Measurements from ENCODE around the gene FOXO3.

Gene FOXO3

DNA sequence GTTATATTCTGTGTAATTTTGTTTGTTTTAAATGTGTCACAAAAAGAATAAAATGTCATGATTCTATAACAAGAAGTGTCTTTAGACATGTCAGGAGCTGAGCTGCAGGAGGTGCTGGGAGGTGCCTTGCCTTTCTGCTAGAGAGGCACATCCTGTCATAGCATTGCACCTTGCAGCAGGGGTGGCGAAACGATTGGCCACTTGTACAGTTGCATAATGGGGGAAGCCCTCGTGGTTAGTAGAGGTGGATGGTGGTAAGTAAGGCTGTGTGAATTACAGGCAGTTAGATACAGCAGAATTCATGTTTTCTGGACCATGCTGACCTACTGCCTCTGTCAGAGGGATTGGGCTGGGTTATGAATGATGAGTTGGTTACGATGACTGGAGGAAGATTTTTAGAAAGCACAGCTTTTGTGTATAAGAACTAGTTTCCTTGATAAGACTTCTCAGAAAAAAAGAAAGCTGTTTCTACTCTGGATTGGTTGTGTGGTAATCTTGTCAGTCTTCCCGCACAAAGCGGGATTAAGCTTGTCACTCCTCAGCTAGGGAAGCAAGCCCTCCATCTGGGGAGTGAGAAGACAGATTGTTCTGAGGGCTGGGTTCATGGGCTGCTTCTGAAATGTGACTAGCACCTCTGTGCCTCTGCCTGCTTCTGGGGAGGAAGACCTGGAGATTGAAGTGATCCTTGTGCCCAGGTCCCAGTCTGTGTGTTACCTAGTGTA lies 74.9 kb downstream of the FOXO3 start:
- TF ChIP-seq, protein P1, sequence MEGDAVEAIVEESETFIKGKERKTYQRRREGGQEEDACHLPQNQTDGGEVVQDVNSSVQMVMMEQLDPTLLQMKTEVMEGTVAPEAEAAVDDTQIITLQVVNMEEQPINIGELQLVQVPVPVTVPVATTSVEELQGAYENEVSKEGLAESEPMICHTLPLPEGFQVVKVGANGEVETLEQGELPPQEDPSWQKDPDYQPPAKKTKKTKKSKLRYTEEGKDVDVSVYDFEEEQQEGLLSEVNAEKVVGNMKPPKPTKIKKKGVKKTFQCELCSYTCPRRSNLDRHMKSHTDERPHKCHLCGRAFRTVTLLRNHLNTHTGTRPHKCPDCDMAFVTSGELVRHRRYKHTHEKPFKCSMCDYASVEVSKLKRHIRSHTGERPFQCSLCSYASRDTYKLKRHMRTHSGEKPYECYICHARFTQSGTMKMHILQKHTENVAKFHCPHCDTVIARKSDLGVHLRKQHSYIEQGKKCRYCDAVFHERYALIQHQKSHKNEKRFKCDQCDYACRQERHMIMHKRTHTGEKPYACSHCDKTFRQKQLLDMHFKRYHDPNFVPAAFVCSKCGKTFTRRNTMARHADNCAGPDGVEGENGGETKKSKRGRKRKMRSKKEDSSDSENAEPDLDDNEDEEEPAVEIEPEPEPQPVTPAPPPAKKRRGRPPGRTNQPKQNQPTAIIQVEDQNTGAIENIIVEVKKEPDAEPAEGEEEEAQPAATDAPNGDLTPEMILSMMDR (IDR thresholded peaks at IDR 0.05; ENCODE audit: low read depth, low read length), result no peak
- TF ChIP-seq EZH2phosphoT487 (IDR thresholded peaks at IDR 0.05; ENCODE audit: low read depth), result no peak
- H3K4me1 ChIP-seq (ENCODE audit: low read length), result peaks cover 15% of the 10 kb centered on the region
- H4K20me1 ChIP-seq (ENCODE audit: insufficient read depth, low read length), result peaks cover 12% of the 10 kb centered on the region; the same call in 1 of the 2 replicates
- no peak overlapping the region for H3K27ac ChIP-seq (ENCODE audit: low read length)
- no peak overlapping the region for H3K4me3 ChIP-seq (ENCODE audit: low read length)
- no peak overlapping the region for H2AFZ ChIP-seq (ENCODE audit: low read depth, low read length)
- H3K36me3 ChIP-seq (replicated peaks; ENCODE audit: low read depth, low read length), result no peaks in the 10 kb centered on the region
- no peaks in the 10 kb centered on the region for H3K9me3 ChIP-seq (ENCODE audit: insufficient read depth, low read length)
- H3K27me3 ChIP-seq (ENCODE audit: low read depth, low read length), result peaks cover 11% of the 10 kb centered on the region
- H3K4me2 ChIP-seq (ENCODE audit: low read length), result no peak overlapping the region
- no peak overlapping the region for H3K9ac ChIP-seq (ENCODE audit: low read length)
- no peaks in the 10 kb centered on the region for H3K79me2 ChIP-seq (ENCODE audit: low read length)

DNA sequence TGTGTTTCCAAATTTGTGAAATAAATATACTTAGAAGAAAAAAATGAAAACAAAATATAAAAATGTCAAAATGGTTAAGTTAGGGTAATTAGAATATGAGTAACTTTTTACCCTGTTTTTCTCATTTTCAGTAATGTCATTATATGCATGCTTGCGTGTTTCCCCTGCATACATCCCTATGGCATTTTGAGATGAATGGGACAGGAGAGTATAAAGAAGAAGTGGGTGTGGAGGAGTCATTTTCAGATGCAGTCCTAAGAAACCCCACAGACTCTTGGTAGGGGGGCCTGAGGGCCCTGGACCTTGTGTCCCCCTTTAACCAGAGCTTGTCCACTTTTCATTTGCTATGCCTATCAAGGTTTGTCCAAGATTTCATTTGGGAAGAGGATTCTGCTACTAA lies 77.2 kb downstream of the FOXO3 start:
- Histone ChIP-seq H3K27me3 (ENCODE audit: low read depth, low read length) (peaks cover 11% of the 10 kb centered on the region), H2AFZ (ENCODE audit: low read depth, low read length) (no peak overlapping the region), H3K9ac (ENCODE audit: low read length) (no peak overlapping the region), H3K4me2 (ENCODE audit: low read length) (peak overlapping the region; percentile 1; the same call in 1 of the 2 replicates), H3K9me3 (ENCODE audit: insufficient read depth, low read length) (no peaks in the 10 kb centered on the region), H4K20me1 (ENCODE audit: insufficient read depth, low read length) (peaks cover 12% of the 10 kb centered on the region; the same call in 1 of the 2 replicates), H3K36me3 (replicated peaks; ENCODE audit: low read depth, low read length) (no peaks in the 10 kb centered on the region), H3K4me1 (ENCODE audit: low read length) (peaks cover 11% of the 10 kb centered on the region), H3K4me3 (ENCODE audit: low read length) (no peak overlapping the region), H3K27ac (ENCODE audit: low read length) (no peak overlapping the region), H3K79me2 (ENCODE audit: low read length) (no peaks in the 10 kb centered on the region)
- no peak for TF ChIP-seq EZH2phosphoT487 (IDR thresholded peaks at IDR 0.05; ENCODE audit: low read depth)
- TF ChIP-seq, protein P1 (IDR thresholded peaks at IDR 0.05; ENCODE audit: low read depth, low read length), result no peak

GRCh38 chr6:108638993-108639392 lies 78.3 kb downstream of the FOXO3 start:
- Histone ChIP-seq H4K20me1 (ENCODE audit: insufficient read depth, low read length) (peaks cover 12% of the 10 kb centered on the region; the same call in 1 of the 2 replicates), H3K9ac (ENCODE audit: low read length) (no peak overlapping the region), H2AFZ (ENCODE audit: low read depth, low read length) (no peak overlapping the region), H3K79me2 (ENCODE audit: low read length) (no peaks in the 10 kb centered on the region), H3K4me3 (ENCODE audit: low read length) (no peak overlapping the region), H3K36me3 (replicated peaks; ENCODE audit: low read depth, low read length) (no peaks in the 10 kb centered on the region), H3K27ac (ENCODE audit: low read length) (no peak overlapping the region), H3K27me3 (ENCODE audit: low read depth, low read length) (peaks cover 11% of the 10 kb centered on the region), H3K4me2 (ENCODE audit: low read length) (no peak overlapping the region), H3K9me3 (ENCODE audit: insufficient read depth, low read length) (no peaks in the 10 kb centered on the region), H3K4me1 (ENCODE audit: low read length) (peaks cover 11% of the 10 kb centered on the region)
- no peak for TF ChIP-seq EZH2phosphoT487 (IDR thresholded peaks at IDR 0.05; ENCODE audit: low read depth)

GRCh38 chr6:108640104-108640503 lies 79.4 kb downstream of the FOXO3 start:
- Histone ChIP-seq H3K9ac (ENCODE audit: low read length) (no peak overlapping the region), H3K9me3 (ENCODE audit: insufficient read depth, low read length) (no peaks in the 10 kb centered on the region), H2AFZ (ENCODE audit: low read depth, low read length) (no peak overlapping the region), H3K4me1 (ENCODE audit: low read length) (peaks cover 11% of the 10 kb centered on the region), H3K27ac (ENCODE audit: low read length) (no peak overlapping the region), H3K36me3 (replicated peaks; ENCODE audit: low read depth, low read length) (no peaks in the 10 kb centered on the region), H3K27me3 (ENCODE audit: low read depth, low read length) (peaks cover 11% of the 10 kb centered on the region), H3K4me3 (ENCODE audit: low read length) (no peak overlapping the region), H4K20me1 (ENCODE audit: insufficient read depth, low read length) (peaks cover 12% of the 10 kb centered on the region; the same call in 1 of the 2 replicates), H3K79me2 (ENCODE audit: low read length) (no peaks in the 10 kb centered on the region), H3K4me2 (ENCODE audit: low read length) (no peak overlapping the region)
- TF ChIP-seq, protein P1 (IDR thresholded peaks at IDR 0.05; ENCODE audit: low read depth, low read length), result no peak
- TF ChIP-seq EZH2phosphoT487 (IDR thresholded peaks at IDR 0.05; ENCODE audit: low read depth), result no peak

Data from OCI-LY3 (cell line).